Measurements from ENCODE around the gene STK33. TPM values are rescaled to one million over a fixed set of nuclear protein-coding genes. Genes with fewer than 3 reads are reported as not detected.

Gene STK33
- total and polyA plus RNA-seq, 2 donors (not counting 1 experiment from before 2014, with no cell fraction given): 1.7 to 3.3 TPM

DNA sequence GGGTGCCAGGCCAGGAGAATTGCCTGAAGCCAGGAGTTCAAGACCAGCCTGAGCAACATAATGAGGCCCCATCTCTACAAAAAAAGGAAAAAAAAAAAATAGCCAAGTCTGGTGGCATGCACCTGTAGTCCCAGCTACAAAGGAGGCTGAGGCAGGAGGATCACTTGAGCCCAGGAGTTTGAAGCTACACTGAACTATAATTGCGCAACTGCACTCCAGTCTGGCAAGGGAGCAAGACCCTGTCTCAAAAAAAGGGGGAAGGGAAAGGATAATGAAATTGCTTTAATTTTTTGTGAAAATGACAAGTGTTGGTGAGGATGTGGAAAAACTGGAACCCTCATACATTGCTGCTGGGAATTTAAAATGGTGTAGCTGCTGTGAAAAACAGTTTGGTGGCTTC lies 19.2 kb downstream of the STK33 start:
- Histone ChIP-seq H3K9ac (ENCODE audit: insufficient read depth, low read length) (no peak overlapping the region), H4K20me1 (ENCODE audit: control insufficient read depth, extremely low read depth, insufficient read depth, low read length) (no peaks in the 10 kb centered on the region), H3K4me1 (ENCODE audit: control insufficient read depth, extremely low read depth, insufficient read depth, low read length) (no peaks in the 10 kb centered on the region), H3K27ac (ENCODE audit: insufficient read depth, low read length) (no peak overlapping the region), H3K4me2 (ENCODE audit: extremely low read depth, insufficient read depth, low read length) (no peak overlapping the region), H3K36me3 (ENCODE audit: control insufficient read depth, insufficient read depth, low read length) (no peaks in the 10 kb centered on the region), H3K9me3 (ENCODE audit: control insufficient read depth, insufficient read depth, low read depth, low read length) (no peaks in the 10 kb centered on the region), H3K27me3 (ENCODE audit: control insufficient read depth, insufficient read depth, low read length) (no peaks in the 10 kb centered on the region), H3K79me2 (ENCODE audit: control insufficient read depth, insufficient read depth, low read length) (no peaks in the 10 kb centered on the region), H2AFZ (ENCODE audit: low read length) (no peak overlapping the region), H3K4me3 (replicated peaks in 1 of 4; ENCODE audit: control extremely low read depth in 1 of 4, insufficient read depth in 1 of 4, low read depth in 3 of 4, low read length in 4 of 4) (no peak overlapping the region)
- TF ChIP-seq EZH2 (IDR thresholded peaks at IDR 0.05; ENCODE audit: low read length, missing control alignments) (no peak), CTCF (conservative IDR thresholded peaks at IDR 0.05 in 1 of 2, IDR thresholded peaks at IDR 0.05 in 1 of 2; ENCODE audit: low read depth in 1 of 2, low read length in 2 of 2) (no peak)
- no peak for DNase-seq (ENCODE audit: low read depth in 2 of 2)

DNA sequence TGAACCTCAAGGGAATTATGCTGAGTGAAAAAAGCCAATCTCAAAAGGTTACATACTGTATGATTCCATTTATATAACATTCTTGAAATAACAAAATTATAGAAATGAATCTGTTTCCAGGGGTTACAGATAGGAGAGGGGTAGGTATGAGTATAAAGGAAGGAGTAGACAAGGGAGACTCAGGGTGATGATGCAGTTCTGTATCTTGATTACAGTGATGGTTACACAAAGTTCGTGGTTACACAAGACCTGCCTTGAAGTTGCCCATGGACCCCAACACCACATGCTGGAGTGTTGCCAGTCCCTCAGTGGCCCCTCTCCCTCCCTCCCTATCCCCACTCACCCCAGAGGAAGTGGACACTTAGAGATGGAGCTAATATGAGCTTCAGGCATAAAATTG lies 20.3 kb downstream of the STK33 start:
- Histone ChIP-seq H3K36me3 (ENCODE audit: control insufficient read depth, insufficient read depth, low read length) (no peaks in the 10 kb centered on the region), H3K27ac (ENCODE audit: insufficient read depth, low read length) (no peak overlapping the region), H3K27me3 (ENCODE audit: control insufficient read depth, insufficient read depth, low read length) (no peaks in the 10 kb centered on the region), H3K79me2 (ENCODE audit: control insufficient read depth, insufficient read depth, low read length) (no peaks in the 10 kb centered on the region), H2AFZ (ENCODE audit: low read length) (no peak overlapping the region), H3K4me2 (ENCODE audit: extremely low read depth, insufficient read depth, low read length) (no peak overlapping the region), H3K9me3 (ENCODE audit: control insufficient read depth, insufficient read depth, low read depth, low read length) (no peaks in the 10 kb centered on the region), H3K4me1 (ENCODE audit: control insufficient read depth, extremely low read depth, insufficient read depth, low read length) (no peaks in the 10 kb centered on the region), H4K20me1 (ENCODE audit: control insufficient read depth, extremely low read depth, insufficient read depth, low read length) (no peaks in the 10 kb centered on the region), H3K4me3 (replicated peaks in 1 of 4; ENCODE audit: control extremely low read depth in 1 of 4, insufficient read depth in 1 of 4, low read depth in 3 of 4, low read length in 4 of 4) (no peak overlapping the region), H3K9ac (ENCODE audit: insufficient read depth, low read length) (no peak overlapping the region)
- DNase-seq (ENCODE audit: low read depth in 2 of 2): no peak
- TF ChIP-seq EZH2 (IDR thresholded peaks at IDR 0.05; ENCODE audit: low read length, missing control alignments): no peak
- TF ChIP-seq CTCF (conservative IDR thresholded peaks at IDR 0.05 in 1 of 2, IDR thresholded peaks at IDR 0.05 in 1 of 2; ENCODE audit: low read depth in 1 of 2, low read length in 2 of 2): no peak

GRCh38 chr11:8567602-8568198 lies 26.3 kb downstream of the STK33 start:
- TF ChIP-seq CTCF (conservative IDR thresholded peaks at IDR 0.05 in 1 of 2, IDR thresholded peaks at IDR 0.05 in 1 of 2; ENCODE audit: low read depth in 1 of 2, low read length in 2 of 2) (no peak), EZH2 (IDR thresholded peaks at IDR 0.05; ENCODE audit: low read length, missing control alignments) (no peak)
- no peaks in the 10 kb centered on the region for H3K9me3 ChIP-seq (ENCODE audit: control insufficient read depth, insufficient read depth, low read depth, low read length)
- DNase-seq (ENCODE audit: low read depth in 2 of 2): peak; percentile 19 to 67
- H3K27me3 ChIP-seq (ENCODE audit: control insufficient read depth, insufficient read depth, low read length): peaks cover 2% of the 10 kb centered on the region
- H3K27ac ChIP-seq (ENCODE audit: insufficient read depth, low read length): no peak overlapping the region
- no peaks in the 10 kb centered on the region for H3K79me2 ChIP-seq (ENCODE audit: control insufficient read depth, insufficient read depth, low read length)
- no peaks in the 10 kb centered on the region for H3K36me3 ChIP-seq (ENCODE audit: control insufficient read depth, insufficient read depth, low read length)
- no peak overlapping the region for H2AFZ ChIP-seq (ENCODE audit: low read length)
- no peak overlapping the region for H3K4me2 ChIP-seq (ENCODE audit: extremely low read depth, insufficient read depth, low read length)
- no peaks in the 10 kb centered on the region for H4K20me1 ChIP-seq (ENCODE audit: control insufficient read depth, extremely low read depth, insufficient read depth, low read length)
- no peak overlapping the region for H3K9ac ChIP-seq (ENCODE audit: insufficient read depth, low read length)
- no peaks in the 10 kb centered on the region for H3K4me1 ChIP-seq (ENCODE audit: control insufficient read depth, extremely low read depth, insufficient read depth, low read length)
- H3K4me3 ChIP-seq (replicated peaks in 1 of 4; ENCODE audit: control extremely low read depth in 1 of 4, insufficient read depth in 1 of 4, low read depth in 3 of 4, low read length in 4 of 4): no peak overlapping the region
